ENCODE results near the gene MMP19.
"Not testable (repeated sequence)": the region's sequence is repeated elsewhere in the genome, so short reads cannot be mapped to it uniquely, and the experiment has no call there.

Gene MMP19

DNA sequence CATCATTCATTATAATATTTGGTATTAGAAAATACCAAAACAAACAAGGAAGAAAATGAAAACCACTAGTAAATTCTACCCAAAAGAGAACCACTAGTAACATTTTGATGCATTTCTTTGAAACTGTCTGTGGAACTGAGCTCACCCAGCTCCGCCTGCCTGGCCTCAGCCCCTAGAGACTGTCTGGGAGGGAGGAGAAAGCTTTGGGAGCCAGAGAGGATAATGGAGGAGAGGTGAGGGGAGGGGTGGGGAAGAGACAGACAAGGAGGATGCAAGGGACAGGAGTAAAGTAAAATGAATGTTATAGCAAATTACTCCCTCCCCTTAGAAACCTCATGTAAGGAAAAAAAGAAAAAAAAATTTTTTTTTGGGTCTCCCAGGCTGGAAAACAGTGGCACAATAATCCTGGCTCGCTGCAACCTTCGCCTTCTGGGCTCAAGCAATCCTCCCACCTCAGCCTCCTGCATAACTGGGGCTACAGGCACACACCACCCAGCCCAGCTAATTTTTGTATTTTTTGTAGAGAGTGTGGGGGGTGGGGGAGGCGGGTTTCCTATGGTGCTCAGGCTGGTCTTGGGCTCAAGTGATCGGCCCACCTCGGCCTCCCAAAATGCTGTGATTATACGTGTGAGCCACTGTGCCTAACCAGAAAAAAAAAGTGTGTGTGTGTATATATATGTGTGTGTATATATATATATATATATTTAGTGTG, 3.2 kb upstream of the MMP19 start:
- Histone ChIP-seq H3K27ac (peak overlapping the region in 19 of 21 experiments; percentile 7 to 98 (median 89)), H3K4me3 (no peak overlapping the region)

DNA sequence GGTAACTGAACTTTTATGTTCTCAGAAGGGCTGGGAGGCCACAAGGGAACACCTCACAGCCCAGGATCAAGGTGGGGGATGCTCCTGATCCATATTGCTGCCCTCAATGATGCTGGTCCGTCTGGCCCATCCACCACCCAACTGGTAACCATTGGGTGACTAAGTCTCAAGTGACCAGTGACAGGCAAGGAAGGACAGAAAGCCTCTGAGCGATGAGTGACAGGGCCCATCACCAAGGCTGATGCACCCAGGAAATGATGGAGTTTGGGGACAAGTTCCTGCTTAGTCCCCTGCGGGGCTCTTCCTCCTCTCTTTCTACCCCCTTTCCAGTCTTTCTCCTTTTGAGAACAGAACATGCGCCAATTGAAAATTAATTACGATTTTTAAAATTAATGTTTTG, 2.6 kb upstream of the MMP19 start:
- Histone ChIP-seq H3K4me3 (no peak overlapping the region), H3K27ac (peak overlapping the region in 15 of 21 experiments; percentile 7 to 98 (median 87))

DNA sequence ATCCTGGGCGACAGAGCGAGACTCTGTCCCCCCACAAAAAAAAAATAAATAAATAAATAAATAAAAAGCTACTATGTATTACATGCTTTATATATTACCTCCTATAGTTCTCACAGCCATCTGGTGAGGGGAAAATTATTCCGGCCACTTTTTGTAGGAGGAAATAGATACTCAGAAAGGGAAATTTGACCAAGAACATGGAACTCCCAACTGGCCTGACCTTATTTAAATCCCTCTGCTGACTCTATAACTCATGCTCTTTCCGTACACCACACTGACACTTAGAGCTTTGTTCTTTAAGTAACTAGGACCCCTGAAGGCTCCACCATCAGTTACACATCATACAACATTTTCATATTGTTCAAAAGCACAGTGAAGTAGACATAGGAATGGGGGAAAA, 2.2 kb upstream of the MMP19 start:
- Histone ChIP-seq H3K27ac (peak overlapping the region in 13 of 21 experiments; percentile 20 to 98 (median 89)), H3K4me3 (no peak overlapping the region)

DNA sequence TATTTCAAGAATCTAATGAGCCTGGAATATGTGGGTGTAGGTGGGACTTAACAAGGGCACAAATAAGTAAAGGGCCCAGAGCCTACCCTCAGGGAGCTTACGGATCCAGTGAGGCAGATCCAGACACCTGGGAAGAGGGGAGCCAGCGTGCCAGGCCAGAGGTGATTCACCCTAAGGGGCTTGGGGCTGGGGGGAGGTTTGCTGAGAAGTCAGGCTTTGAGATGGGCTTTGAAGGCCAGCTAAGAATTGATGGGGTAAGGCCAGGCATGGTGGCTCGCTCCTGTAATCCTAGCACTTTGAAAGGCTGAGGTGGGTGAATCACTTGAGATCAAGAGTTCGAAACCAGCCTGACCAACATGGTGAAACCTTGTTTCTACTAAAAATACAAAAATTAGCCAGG, 695 bp upstream of the MMP19 start:
- Histone ChIP-seq H3K4me3 (no peak overlapping the region), H3K27ac (peak overlapping the region in 12 of 21 experiments; percentile 42 to 88 (median 81))

DNA sequence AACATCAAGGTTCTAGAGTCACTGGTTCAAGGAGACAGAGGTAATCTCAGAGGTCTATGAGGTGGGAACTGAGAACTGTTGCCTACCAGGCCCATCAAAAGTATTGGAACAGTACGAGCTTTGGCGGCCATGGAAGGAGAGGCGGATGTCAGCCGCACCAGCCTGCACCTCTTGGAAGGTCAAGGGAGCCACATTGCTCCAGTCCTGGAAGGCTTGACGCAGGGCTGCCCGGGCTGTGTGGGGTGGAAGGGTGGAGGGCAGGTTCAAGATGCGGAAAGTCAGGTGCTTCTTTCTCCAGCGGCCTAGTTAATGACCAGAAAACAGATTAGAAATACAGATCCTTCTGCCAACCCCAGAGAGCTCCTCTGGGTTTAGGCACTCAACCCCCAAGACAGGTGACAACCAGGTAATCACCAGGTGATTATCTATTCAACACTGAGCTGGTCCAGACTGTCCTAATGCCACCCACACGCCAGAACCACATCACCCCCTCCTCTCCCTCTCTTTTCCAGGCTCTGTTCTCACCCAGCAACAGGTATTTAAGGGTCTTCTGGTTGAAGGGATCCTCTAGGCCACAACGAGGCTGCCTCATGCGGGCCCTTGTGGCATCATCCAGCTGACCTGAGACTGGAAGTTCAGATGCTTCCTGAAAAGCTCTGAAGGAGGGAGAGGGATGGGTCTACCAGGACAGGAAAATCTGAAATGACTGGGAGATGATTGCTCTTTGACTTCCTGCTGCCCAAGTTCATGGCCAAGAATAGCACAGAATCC, 2.0 kb downstream of the MMP19 start:
- peak overlapping the region in 2 of 21 experiments; percentile 84 to 85 for H3K27ac ChIP-seq

DNA sequence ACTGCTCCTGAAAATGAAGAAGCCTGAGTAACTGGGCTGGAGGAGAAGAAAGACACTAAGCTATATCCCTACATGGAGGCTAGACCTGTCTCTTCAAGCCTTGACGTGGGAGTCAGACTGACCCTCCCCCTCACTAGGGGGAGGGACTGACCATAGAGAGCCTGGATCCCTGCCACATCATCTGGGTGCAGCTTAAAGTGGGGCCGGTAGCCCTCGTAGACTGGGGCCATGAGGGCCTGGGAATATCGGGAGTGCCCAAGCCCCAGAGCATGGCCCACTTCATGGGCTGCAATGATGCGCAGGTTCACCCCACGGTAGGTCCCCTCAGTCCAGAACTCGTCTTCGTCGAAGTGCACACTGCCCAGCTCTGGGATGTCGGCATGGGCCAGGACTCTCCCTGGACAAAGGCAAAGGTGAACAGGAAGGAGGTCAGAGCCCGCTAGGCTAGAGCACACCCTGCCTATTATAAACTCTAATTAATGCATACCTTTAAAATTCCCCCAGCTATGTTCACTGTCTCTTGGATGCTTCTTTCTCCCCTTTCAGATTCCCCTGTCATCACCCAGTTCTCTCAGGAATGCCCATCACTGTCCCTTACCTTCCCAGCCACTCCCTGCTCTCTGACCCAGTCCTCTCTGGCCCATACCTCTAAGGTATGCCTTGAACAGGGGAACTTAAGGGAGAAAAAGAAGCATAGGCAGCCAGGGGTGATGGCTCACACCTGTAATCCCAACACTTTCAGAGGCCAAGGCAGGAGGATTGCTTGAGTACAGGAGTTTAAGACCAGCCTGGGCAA, 3.2 kb downstream of the MMP19 start:
- no peak overlapping the region for H3K4me3 ChIP-seq
- no peak overlapping the region for H3K27ac ChIP-seq

More for the DNA sequence above, 2.0 kb downstream of the MMP19 start:
- H3K4me3 ChIP-seq: no peak overlapping the region

DNA sequence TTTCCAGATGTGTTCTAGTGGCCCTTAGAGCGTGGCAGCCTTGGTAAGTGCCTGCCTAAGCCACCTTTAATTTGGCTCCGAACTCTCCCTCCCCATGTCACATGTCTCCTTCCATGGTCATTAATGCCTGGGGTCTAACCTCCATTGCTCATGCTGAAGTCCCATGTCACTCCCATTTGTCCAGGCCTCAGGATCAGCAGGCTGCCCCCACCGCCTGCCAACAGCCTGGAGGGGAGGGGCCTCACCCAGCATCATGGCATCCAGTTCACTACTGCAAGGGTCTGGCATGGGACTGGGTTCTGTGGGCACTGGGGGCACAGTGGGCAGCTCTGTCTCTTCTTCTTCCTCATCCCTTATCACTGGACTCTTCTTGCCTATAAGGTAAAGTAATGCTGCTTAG, 4.4 kb downstream of the MMP19 start:
- Histone ChIP-seq H3K4me3 (no peak overlapping the region), H3K27ac (no peak overlapping the region)

DNA sequence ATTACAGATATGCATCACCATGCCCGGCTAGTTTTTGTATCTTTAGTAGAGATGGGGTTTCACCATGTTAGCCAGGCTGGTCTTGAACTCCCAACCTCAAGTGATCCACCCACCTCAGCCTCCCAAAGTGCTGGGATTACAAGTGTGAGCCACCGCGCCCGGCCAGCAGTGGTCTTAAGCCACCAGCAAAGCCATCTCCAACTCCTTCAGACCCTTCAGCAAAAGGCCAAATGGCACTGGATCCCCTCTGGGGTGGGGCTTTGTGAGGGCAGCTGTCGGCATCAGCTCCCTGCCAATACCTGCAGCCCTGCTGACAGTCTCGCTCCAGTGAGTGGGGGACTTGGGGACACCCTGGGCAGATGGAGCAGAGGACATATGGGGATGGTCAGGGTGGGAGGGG, 8.3 kb downstream of the MMP19 start:
- H3K4me3 ChIP-seq: not testable (repeated sequence)
- peak overlapping the region in 1 of 21 experiments; percentile 40 for H3K27ac ChIP-seq

DNA sequence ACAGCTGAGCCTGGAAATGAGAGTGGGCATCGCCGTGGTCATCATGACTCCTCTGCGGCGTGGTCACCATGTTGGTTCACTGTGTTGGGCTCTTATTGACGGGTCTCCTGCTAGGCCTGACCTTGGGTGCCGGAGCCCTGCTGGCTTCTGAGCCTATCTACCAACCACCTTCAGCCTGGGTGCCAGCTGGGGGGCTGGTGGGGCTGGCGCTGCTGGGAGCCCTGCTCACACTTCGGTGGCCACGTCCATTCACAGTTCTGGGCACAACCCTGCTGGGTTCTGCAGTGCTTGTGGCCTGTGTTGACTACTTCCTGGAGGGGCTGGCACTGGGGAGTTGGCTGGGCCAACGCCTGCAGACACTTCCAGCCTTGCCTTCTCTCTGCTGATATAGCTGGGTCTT, 9.7 kb downstream of the MMP19 start:
- H3K27ac ChIP-seq: peak overlapping the region in 2 of 21 experiments; percentile 17 to 36
- no peak overlapping the region for H3K4me3 ChIP-seq

DNA sequence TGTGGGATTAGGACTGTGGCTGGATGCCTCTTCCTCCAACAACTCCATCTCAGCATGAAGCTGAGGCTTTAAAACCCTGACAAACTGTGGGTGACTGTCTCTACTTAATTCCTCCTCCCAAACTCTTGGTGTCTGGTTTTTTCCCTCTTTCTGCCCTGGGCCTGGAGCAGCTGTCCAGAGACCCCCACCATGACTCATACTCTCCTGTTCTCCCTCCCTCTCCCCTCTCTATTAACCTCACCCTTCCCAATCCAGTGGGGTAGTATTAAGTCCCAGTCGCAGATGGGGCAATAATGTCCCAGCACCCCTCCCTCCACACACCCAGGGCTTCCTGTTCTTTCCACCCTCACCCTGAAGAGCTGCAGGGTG, 11.3 kb downstream of the MMP19 start:
- Histone ChIP-seq H3K27ac (peak overlapping the region in 19 of 21 experiments; percentile 43 to 97 (median 91)), H3K4me3 (peak overlapping the region; percentile 54 to 94 (median 79))

DNA sequence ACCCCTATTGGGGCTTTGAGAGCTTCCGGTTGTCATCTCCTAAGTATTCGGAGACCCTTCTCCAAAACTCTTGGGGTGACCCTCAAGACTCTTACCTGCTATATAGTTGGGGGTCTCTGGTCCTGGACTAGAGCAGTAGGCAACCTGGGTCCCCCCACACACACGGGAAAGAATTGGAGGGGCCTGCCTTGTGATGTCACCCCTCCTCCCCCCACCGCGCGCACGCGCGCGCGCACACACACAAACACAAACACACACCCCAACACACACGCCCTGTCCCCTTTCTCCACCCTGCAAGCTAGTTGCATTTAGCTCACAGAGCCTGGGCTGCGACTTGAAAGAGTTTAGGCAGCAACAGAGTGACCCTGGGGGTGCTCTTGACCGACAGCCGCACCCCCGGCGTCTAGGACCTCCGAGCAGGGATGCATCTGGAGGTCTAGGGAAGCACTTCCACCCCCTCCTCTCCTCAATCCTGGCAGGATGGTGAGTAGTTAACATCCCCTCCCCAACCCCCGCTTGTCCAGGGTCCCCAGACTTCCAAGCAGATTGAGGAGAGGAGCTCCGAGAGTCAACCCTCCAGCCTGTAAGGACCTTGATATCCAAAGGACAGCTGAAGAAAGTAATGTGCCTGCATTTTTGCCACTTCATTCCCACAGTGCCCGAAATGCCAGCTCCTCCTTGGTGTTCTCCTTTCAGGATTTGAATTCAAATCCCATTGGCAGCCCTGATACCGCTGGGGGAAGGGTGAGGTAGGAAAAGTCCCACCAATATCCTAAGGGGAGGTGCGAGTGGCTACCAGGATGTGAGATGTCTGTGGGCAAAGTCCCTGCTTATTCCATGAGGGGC, 11.9 kb downstream of the MMP19 start:
- H3K27ac ChIP-seq: peak overlapping the region; percentile 43 to 97 (median 90)
- H3K4me3 ChIP-seq: peak overlapping the region; percentile 54 to 94 (median 79)

DNA sequence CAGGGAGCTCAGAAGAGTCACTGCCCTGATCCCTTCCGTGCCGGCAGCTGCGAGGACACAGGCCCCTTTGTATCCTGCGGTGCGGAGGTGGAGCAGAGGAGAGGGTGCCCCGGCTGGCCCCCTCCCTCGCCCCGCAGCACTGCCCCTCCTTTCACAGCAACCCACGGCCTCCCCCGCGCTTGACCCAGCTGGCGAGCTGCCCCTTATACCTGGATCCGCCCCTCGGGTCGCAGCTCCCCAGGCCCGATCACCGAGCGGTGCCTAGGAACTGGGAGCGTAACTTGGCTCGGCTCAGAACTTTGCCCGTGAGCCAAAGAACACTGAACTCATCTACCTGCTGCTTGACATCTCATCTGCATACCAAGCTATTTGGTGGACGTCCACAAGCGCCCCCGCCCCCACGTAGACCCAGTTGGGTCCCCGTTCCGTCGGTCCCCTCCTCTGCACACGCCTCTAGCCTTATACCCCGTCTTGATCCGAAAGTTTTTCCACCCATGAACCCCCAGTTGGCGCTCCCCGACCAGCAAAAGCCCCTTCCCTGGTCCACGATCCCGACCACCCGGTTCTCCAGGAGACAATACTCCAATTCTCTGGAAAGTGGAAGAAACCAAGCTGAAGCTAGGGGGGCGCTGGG, 12.7 kb downstream of the MMP19 start:
- Histone ChIP-seq H3K4me3 (peak overlapping the region; percentile 54 to 94 (median 79)), H3K27ac (peak overlapping the region; percentile 31 to 97 (median 90))

DNA sequence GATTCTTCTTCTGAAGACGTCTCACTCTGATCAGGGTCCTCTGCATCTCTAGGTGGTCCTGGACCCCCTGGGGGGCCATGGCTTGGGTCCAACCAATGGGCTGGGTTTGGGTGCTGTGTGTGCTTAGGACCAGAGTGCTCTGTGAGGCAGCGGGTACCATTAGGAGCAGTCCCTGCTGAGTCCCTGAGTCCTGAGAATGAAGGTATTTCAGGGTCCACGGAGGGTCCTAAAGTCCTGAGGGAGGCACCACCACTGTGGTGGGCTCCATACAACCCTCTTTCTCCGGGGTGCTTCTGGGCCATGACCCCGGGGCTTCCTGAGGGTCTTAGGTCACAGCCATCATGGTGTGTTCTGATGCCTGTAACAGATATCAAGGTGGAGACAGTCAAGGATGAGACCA, 14.4 kb downstream of the MMP19 start:
- H3K4me3 ChIP-seq: peak overlapping the region in 3 of 7 experiments; percentile 69 to 94 (median 89)
- peak overlapping the region in 17 of 21 experiments; percentile 9 to 97 (median 91) for H3K27ac ChIP-seq

DNA sequence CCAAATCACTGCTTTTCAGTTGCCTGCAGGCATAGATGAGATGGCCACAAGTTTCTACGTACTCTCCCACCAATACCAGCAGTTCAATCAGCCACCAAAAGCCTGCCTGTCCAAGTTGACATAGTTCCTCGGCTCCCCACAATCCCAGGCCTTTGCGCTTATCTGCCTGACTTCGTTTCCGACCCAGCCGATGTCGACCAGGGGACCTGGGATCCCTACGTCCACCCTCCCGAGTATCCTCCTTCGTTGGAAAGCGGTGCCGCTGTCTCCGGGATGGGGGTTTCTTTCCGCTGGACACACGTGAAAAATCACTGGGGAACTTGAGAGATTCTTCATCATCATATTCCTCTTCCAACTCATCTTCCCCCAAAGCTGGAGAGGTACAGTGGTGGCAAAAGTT, 14.9 kb downstream of the MMP19 start:
- H3K4me3 ChIP-seq: no peak overlapping the region

DNA sequence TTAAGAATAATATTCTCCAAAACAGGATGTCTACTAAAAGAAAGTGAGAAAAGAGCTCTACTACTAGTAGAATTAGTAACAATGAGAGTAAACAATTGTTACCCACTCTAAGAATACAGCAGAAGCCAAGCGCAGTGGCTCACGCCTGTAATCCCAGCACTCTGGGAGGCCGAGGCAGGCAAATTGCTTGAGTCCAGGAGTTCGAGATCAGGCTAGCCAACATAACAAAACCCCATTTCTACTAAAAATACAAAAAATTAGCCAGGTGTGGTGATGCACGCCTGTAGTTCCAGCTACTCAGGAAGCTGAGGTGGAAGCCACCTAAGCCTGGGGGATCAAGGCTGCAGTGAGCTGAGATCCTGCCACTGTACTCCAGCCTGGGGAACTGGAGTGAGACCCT, 18.0 kb downstream of the MMP19 start:
- no peak overlapping the region for H3K27ac ChIP-seq

More for the DNA sequence above, 14.9 kb downstream of the MMP19 start:
- H3K27ac ChIP-seq: peak overlapping the region in 9 of 21 experiments; percentile 0 to 97 (median 77)

DNA sequence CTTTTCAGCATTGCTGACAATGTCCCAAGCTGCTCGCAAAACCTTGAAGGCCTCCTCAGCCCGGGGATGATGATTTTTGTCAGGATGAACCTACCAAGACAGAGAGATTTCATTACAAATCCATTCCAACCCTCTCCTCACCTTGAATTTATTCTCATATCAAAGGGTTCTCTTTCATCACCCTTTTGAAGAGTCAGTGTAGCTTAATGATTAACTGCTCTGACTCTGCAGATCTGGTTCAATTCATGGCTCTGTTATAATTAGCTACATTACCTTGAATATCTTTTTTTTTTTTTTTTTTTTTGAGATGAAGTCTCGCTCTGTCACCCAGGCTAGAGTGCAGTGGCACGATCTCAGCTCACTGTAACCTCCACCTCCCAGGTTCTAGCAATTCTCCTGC, 19.3 kb downstream of the MMP19 start:
- Histone ChIP-seq H3K4me3 (no peak overlapping the region), H3K27ac (no peak overlapping the region)

More for the DNA sequence above, 18.0 kb downstream of the MMP19 start:
- no peak overlapping the region for H3K4me3 ChIP-seq

DNA sequence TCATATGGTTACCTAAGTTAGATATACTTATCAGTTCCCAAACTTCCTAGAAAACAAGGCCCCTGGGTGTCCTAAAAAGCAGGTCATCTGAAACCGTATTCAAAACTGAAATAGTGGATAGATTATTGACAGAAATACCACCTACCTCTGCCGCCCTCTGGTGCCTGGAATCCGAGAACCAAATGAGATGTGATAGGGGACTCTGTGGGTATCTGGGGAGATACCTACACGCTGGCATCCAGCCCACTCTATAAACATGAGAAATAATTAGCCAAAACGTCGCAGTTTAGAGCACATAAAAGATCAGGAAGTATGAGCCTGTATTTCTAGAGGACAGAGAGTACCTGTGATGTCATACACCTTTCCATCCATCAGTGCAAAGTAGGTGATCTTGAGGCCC, 20.5 kb downstream of the MMP19 start:
- no peak overlapping the region for H3K27ac ChIP-seq

DNA sequence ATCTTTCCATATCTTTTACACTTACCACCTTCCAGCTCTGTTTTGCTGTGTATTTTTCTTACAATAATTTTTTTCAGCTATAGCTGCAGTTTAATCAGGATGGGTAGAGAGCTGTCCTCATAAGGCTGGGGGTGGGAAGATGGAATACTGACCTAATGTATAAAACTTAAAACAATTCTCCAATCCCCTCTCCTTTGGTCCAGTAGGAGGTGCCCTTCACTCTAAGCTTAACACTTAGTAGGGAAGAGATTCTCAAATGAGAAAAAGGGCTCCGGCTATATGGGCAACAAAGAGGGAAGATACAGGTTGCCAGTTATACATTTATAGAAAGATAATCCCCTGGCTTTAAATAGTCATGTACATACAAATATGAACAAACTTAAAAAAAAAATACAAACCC, 22.1 kb downstream of the MMP19 start:
- H3K27ac ChIP-seq: no peak overlapping the region

More for the DNA sequence above, 20.5 kb downstream of the MMP19 start:
- H3K4me3 ChIP-seq: no peak overlapping the region

DNA sequence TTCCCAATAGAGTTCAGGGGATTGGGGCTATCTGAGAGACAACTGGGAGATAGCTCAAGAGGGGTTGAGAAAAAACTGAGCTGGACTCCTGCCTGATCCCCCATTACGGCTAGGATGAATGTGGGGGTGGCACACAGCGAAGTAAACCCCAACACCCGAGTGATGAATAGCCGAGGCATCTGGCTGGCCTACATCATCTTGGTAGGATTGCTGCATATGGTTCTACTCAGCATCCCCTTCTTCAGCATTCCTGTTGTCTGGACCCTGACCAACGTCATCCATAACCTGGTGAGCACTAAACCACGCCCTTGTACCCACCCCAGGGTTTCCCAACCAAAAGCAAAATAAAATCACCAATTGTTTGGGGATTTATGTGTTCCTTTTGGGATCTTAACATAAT, 23.9 kb downstream of the MMP19 start:
- Histone ChIP-seq H3K4me3 (peak overlapping the region in 5 of 7 experiments; percentile 50 to 82 (median 67)), H3K27ac (peak overlapping the region in 17 of 21 experiments; percentile 64 to 94 (median 81))

More for the DNA sequence above, 22.1 kb downstream of the MMP19 start:
- no peak overlapping the region for H3K4me3 ChIP-seq

Measured in skin epidermis (tissue), 12 donors.